GM20000 (cell line): ENCODE measurements around the gene LRRC31.

Source experiments
- DNase-seq: peaks from one replicate; pipeline ENCODE4 v3.0.0; 2012; ENCODE audit warnings: low spot score
- TF ChIP-seq, protein P1 (sequence below): IDR thresholded peaks from 2 replicates; pipeline ENCODE4 v1.5.1; 2012; ENCODE audit warnings: mild to moderate bottlenecking, control low read depth; ENCODE audit errors: extremely low read depth, missing control alignments

Gene LRRC31

DNA sequence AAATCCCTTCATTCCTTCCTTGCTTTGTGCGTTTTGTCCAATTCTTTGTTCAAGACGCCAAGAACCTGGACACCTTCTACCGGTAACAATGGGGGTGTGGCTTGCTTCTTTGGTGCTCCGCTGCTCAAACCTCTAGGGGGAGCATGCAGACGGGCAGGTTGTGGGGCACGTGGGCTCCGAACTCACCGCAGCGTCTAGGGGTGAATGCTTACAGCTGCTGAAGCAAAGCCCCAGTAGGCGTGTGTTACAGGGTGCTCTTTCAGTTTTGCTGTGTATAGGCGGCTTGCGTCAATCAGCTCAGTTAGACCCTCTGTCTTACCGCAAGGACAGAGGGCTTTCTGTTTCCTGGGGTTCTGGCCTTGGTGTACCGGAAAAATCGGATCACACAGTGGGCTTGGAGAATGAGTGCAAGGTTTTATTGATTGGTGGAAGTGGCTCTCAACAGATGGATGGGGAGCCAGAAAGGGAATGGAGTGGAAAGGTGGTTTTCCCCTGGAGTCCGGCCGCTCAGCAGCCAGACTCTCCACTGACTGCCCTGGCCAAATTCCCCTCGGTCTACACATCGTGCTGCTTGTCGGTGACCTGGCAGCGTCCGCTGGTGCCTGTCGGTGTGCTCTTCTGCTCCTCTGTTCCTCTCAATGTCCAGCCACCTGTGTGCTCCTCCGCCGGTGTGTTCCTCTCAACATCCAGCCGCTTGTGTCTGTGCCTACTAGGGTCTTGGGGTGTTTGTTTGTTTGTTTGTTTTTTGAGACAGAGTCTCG, 55.8 kb downstream of the LRRC31 start:
- peak; percentile 79 for DNase-seq
- TF ChIP-seq, protein P1, sequence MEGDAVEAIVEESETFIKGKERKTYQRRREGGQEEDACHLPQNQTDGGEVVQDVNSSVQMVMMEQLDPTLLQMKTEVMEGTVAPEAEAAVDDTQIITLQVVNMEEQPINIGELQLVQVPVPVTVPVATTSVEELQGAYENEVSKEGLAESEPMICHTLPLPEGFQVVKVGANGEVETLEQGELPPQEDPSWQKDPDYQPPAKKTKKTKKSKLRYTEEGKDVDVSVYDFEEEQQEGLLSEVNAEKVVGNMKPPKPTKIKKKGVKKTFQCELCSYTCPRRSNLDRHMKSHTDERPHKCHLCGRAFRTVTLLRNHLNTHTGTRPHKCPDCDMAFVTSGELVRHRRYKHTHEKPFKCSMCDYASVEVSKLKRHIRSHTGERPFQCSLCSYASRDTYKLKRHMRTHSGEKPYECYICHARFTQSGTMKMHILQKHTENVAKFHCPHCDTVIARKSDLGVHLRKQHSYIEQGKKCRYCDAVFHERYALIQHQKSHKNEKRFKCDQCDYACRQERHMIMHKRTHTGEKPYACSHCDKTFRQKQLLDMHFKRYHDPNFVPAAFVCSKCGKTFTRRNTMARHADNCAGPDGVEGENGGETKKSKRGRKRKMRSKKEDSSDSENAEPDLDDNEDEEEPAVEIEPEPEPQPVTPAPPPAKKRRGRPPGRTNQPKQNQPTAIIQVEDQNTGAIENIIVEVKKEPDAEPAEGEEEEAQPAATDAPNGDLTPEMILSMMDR: peak; percentile 71

DNA sequence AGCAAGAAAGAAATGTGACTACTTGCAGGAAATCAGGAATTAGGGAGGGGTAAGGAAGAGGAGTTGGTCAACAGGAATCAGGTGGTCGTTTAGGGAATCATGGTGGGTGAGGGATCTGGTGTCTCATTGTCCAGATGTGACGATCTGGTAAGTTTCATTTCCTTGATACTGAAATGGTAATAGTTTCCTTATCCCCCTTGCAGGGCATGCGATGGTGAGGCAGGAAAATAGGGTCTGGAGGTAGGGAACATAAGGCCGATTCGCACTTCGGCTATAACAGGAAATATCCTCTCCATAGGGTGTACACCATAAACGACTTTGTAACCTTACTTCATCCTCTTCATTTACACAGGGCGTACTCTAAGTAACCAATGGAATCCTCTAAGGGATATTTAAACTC, 56.5 kb downstream of the LRRC31 start:
- DNase-seq: no peak
- TF ChIP-seq, protein P1: no peak

DNA sequence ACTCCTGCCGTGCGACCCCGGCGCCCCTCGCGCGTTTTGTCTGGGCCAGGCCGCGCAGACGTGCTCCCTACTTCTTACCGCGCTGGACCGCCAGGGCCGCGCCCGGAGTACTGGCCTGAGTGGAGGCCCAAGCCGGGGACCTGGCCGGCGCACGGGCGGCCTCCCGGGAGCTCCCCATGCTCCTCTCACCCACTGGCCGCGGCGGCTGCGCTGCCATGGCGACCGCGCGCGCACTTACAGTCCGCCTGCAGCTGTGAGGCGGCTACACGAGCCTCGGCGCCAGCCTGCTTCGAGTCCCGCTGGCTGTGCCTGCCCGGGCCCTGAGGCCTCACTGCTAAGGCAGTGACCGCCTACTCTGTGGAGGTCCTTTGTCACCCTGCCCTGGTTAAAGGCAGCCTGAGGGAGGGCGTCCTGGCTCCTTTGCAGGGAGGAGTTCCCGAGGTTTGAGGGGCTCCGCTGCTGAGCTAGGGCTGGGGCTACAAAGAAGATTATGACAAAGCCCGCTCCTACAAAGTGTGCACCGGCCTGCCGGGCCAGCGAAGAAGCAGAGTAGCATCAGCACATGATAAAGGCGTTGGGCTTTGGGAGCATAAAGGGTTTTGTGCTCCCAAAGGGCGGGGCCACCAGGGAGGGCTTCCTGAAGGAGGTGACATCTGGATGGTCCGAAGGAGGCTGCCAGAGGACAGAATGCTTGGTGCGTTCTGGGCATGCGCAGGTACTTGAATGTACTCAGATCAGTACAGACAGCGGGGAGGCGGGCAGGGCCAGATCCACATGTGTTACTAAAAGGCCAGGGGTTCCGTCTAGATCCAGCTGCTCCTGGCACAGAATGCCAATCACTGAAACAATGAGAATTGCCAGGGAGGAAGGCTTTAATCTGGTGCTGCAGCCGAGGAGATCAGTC, 57.2 kb downstream of the LRRC31 start, which contains the start of the genes LRRC34 and LRRIQ4:
Gene LRRC34, minus strand, starts transcription at position 573 of the 904 bp plus-strand sequence. Its CDS starts 356 bp downstream, at position 217.
Gene LRRIQ4, plus strand, starts transcription at position 539 of the 904 bp plus-strand sequence. CDS start 9,052 bp downstream, outside the sequence.
- TF ChIP-seq, protein P1: no peak
- DNase-seq: peak; percentile 82

DNA sequence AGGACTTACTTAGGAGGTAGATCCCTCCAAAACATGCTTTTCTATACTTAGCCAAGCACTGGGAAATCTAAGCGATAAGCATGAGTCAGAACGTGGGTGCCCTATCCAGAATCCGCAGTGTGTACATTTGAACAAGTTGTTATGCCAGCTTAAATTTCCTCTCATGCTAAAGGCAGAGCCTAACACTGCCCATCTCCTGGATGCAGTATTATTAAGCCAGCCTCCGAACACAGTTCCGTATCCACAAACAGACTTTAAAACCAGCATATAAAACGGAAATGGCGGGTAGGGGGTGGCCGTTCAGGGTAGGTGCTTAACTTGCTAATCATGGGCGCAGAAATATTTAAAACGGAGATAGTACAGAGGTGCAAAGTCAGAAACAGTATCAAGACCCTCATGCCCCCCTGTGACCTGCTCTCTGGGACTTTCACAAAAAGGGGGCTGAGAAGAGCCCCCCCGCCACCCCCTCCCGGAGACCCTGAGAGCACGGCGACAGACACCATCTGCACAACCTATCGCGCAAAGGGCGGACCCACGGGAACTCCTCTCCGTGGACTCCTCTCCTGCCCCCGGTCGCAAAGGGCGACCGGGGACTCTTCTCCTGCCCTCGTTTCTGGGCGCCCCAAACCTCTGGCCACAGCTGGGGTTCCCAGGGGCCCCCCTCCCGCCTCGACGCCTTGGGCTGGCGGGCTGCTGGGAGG, 58.0 kb downstream of the LRRC31 start:
- TF ChIP-seq, protein P1: no peak
- DNase-seq: peak; percentile 35

DNA sequence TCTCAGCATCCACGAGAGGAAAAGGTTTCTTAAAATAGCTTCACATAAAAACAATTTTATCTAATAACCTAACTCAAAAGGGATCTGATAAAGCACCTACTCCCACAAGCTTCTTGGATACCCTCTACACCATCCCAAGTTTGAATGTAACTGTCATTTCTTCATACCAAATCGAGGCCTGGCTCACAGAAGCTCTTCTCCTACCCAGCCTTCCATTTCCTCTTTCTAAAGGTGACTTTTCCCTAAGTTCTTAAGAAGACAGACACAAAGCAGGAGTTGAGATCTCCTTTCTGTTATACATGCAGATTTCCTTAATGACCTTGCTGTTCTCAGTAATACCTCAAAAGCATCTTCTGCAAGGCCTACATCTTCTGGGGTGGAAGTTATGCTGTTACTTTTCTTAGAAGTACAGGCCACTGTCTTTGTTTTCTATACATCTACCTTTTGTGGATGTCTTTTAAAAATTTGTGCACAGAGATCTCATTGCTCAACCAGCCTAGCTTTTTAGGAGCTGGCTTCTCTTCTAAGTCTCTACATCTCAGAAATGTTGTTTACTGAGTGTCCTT, 60.4 kb downstream of the LRRC31 start:
- no peak for DNase-seq
- TF ChIP-seq, protein P1: no peak

DNA sequence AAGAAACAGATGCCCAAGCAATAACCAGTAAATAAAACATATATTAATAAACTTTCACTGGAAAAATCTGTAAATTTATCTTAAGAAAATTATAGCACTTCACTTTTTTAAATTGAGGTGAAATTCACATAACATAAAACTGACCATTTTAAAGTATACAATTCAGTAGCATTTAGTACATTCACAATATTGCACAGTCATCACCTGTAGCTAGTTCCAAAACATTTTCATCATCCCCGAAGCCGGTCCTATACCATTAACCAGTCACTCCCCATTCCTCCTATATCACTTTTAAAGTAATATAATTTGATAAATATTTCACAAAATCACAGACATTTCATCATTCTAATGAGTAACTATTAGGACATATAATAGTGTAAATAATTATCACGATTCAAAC, 65.1 kb downstream of the LRRC31 start:
- DNase-seq: no peak
- TF ChIP-seq, protein P1: no peak
